ENCODE data around the gene BMPR2.

- TF ChIP-seq EP300 (IDR thresholded peaks at IDR 0.05; ENCODE audit: borderline replicate concordance) (no peak), RAD21 (IDR thresholded peaks at IDR 0.05; ENCODE audit: low read depth) (no peak), CREB1 (IDR thresholded peaks at IDR 0.05; ENCODE audit: low read depth) (no peak), TAF1 (IDR thresholded peaks at IDR 0.05; ENCODE audit: low read depth) (no peak), YY1 (IDR thresholded peaks at IDR 0.05; ENCODE audit: low read depth) (no peak), REST (IDR thresholded peaks at IDR 0.05; ENCODE audit: low read depth) (no peak), TEAD4 (IDR thresholded peaks at IDR 0.05) (no peak), MAX (IDR thresholded peaks at IDR 0.05) (no peak), FOXM1 (IDR thresholded peaks at IDR 0.05; ENCODE audit: borderline replicate concordance, low read depth) (no peak), USF1 (IDR thresholded peaks at IDR 0.05) (no peak), NFIC (IDR thresholded peaks at IDR 0.05) (no peak)
These were observed 31.9 kb upstream of the BMPR2 start for GRCh38 chr2:202344178-202344577.

All from Ishikawa (cell line).